Fibroblast of lung (primary cell): ENCODE results near the gene ENPP6. TPM values are rescaled to one million over a fixed set of nuclear protein-coding genes. Genes with fewer than 3 reads are reported as not detected.

ENCODE experiments used
- DNase-seq, 2 donors: peaks; one replicate each; pipeline versions ENCODE4 v3.0.0 to v3.0.0-alpha.2; 2010; ENCODE audit warnings: low read depth in 2 of 2
- H2AFZ ChIP-seq: 2 replicates; pipeline ENCODE4 v1.5.1; 2012; ENCODE audit warnings: low read length, control low read depth, inconsistent platforms
- H3K27ac ChIP-seq: 2 replicates; pipeline ENCODE4 v1.5.1; 2011; ENCODE audit warnings: low read length, control low read depth; ENCODE audit not compliant: insufficient read depth
- H3K27me3 ChIP-seq: 2 replicates; pipeline ENCODE4 v1.5.1; 2011; ENCODE audit warnings: mild to moderate bottlenecking, low read length; ENCODE audit not compliant: control insufficient read depth, insufficient read depth
- H3K36me3 ChIP-seq: 2 replicates; pipeline ENCODE4 v1.5.1; 2011; ENCODE audit warnings: low read length; ENCODE audit not compliant: control insufficient read depth, insufficient read depth
- H3K4me1 ChIP-seq: 2 replicates; pipeline ENCODE4 v1.5.1; 2011; ENCODE audit warnings: low read length; ENCODE audit not compliant: control insufficient read depth, insufficient read depth; ENCODE audit errors: extremely low read depth
- H3K4me2 ChIP-seq: 2 replicates; pipeline ENCODE4 v1.5.1; 2011; ENCODE audit warnings: low read length, control low read depth; ENCODE audit not compliant: insufficient read depth; ENCODE audit errors: extremely low read depth
- H3K4me3 ChIP-seq, 4 experiments: fragments of 200-600 bp in 1 of 4; sonication (generic) in 1 of 4; replicated peaks in 1 of 4; 2 replicates each; pipeline ENCODE4 v1.5.1; 2011 to 2016; ENCODE audit warnings: low read length in 4 of 4, low read depth in 3 of 4, mild to moderate bottlenecking in 3 of 4, control low read depth in 2 of 4, inconsistent platforms in 1 of 4, mixed read lengths in 1 of 4; ENCODE audit not compliant: insufficient read depth in 1 of 4; ENCODE audit errors: control extremely low read depth in 1 of 4
- H3K79me2 ChIP-seq: 2 replicates; pipeline ENCODE4 v1.5.1; 2012; ENCODE audit warnings: mild to moderate bottlenecking, low read length, inconsistent platforms; ENCODE audit not compliant: control insufficient read depth, insufficient read depth
- H3K9ac ChIP-seq: 2 replicates; pipeline ENCODE4 v1.5.1; 2011; ENCODE audit warnings: mild to moderate bottlenecking, low read length, control low read depth; ENCODE audit not compliant: insufficient read depth
- H3K9me3 ChIP-seq: 2 replicates; pipeline ENCODE4 v1.5.1; 2012; ENCODE audit warnings: low read depth, low read length; ENCODE audit not compliant: control insufficient read depth, insufficient read depth
- H4K20me1 ChIP-seq: 2 replicates; pipeline ENCODE4 v1.5.1; 2011; ENCODE audit warnings: low read length; ENCODE audit not compliant: control insufficient read depth, insufficient read depth; ENCODE audit errors: extremely low read depth
- CTCF ChIP-seq, 2 donors: IDR thresholded peaks in 1 of 2; conservative IDR thresholded peaks in 1 of 2; 1 replicate in 1 of 2; 2 replicates in 1 of 2; pipeline ENCODE4 v1.5.1; 2011 to 2012; ENCODE audit warnings: low read length in 2 of 2, control low read depth in 1 of 2, inconsistent platforms in 1 of 2, low read depth in 1 of 2, mild to moderate bottlenecking in 1 of 2
- EZH2 ChIP-seq: IDR thresholded peaks from 2 replicates; pipeline ENCODE4 v1.5.1; 2012; ENCODE audit warnings: low read length, control low read depth, mild to moderate bottlenecking; ENCODE audit errors: missing control alignments
- polyA plus RNA-seq, 2 donors: library from polyadenylated mRNA; depleted of rRNA in 1 of 2; stranded (reverse) in 1 of 2; unstranded in 1 of 2; fragments of >200 nt; gene quantifications; 2 replicates each; pipeline ENCODE4 v1.2.1, GENCODE V29; 2011 to 2012; ENCODE audit warnings: missing spikeins in 1 of 2
- total RNA-seq: library from RNA; depleted of rRNA; stranded (reverse); fragments of >200 nt; gene quantifications from 2 replicates; pipeline ENCODE4 v1.2.1, GENCODE V29; 2014

Gene ENPP6
- total and polyA plus RNA-seq, 2 donors (not counting 1 experiment from before 2014, with no cell fraction given) = 0.17 to 0.33 TPM

DNA sequence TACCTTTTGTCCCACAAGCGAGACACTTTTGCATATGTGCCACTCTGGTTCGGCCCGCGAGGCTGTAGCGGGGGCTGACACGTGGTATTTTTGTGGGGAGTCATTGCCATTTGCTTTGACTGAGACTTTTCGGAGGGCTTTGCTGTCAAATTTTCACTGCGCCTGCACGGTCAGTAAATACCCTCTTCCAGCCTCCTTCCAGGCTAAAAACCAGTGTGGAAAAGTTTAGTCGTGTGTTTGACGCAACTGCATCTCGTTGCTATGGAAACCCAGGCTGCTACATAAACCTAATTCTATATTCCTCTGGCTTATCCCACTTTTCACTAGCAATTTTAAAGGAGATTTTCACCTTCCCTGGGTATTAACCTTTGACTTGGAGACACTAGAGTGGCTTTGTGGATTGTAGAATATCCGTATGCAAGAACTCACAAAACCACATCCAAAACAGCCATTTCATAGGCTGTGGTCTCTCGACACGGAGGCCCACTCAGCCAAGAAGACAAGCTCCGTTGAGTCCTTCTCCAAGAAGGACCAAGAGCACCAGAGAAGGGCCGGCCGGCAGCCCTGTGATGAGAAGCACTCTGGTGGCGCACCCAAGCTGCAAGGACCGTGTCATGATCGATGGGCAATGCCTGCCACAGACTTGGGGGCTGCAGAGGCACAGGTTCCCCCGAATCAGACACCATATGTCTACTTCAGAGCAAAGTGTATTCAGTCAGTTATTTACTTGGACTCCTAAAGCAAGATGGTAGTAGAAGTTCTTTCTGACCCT lies 38.4 kb upstream of the ENPP6 start:
- H3K27me3 ChIP-seq = no peaks in the 10 kb centered on the region

DNA sequence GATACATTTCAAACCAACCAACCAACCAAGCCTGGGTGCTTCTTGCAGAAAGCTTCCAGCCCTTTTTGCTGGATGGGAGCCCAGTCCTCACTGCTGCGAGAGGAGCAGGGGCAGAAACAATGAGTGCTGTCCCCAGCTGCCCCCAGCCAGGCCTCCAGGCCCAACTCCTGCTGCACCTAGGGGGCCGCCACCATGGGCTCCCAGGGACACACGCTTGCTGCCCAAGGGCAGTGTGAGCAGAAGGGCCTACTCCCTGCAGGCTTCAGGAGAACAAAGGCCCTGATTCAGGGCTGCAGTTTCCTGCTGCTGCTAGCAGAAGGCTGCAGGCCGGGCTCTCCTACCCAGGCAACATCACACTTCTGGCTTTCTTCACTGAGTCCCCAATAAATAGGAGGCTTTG lies 37.7 kb upstream of the ENPP6 start:
- TF ChIP-seq CTCF (conservative IDR thresholded peaks at IDR 0.05 in 1 of 2, IDR thresholded peaks at IDR 0.05 in 1 of 2; ENCODE audit: low read depth in 1 of 2, low read length in 2 of 2) (no peak), EZH2 (no peak)
- no peak overlapping the region for H3K4me2 ChIP-seq
- H2AFZ ChIP-seq = no peak overlapping the region
- no peaks in the 10 kb centered on the region for H3K36me3 ChIP-seq
- H3K27ac ChIP-seq = no peak overlapping the region
- no peaks in the 10 kb centered on the region for H3K27me3 ChIP-seq
- no peak overlapping the region for H3K4me3 ChIP-seq
- no peak overlapping the region for H3K9ac ChIP-seq
- DNase-seq = no peak
- H3K9me3 ChIP-seq = no peaks in the 10 kb centered on the region
- H3K4me1 ChIP-seq = no peaks in the 10 kb centered on the region
- no peaks in the 10 kb centered on the region for H4K20me1 ChIP-seq
- H3K79me2 ChIP-seq = no peaks in the 10 kb centered on the region

More for the DNA sequence above, 38.4 kb upstream of the ENPP6 start:
- Histone ChIP-seq H4K20me1 (no peaks in the 10 kb centered on the region), H3K36me3 (no peaks in the 10 kb centered on the region), H3K4me1 (no peaks in the 10 kb centered on the region), H3K4me2 (no peak overlapping the region), H3K79me2 (no peaks in the 10 kb centered on the region), H3K9me3 (no peaks in the 10 kb centered on the region), H2AFZ (no peak overlapping the region), H3K4me3 (no peak overlapping the region), H3K9ac (no peak overlapping the region), H3K27ac (no peak overlapping the region)
- TF ChIP-seq EZH2 = no peak
- TF ChIP-seq CTCF (conservative IDR thresholded peaks at IDR 0.05 in 1 of 2, IDR thresholded peaks at IDR 0.05 in 1 of 2; ENCODE audit: low read depth in 1 of 2, low read length in 2 of 2) = no peak
- no peak for DNase-seq

GRCh38 chr4:184253072-184253420 lies 35.4 kb upstream of the ENPP6 start:
- Histone ChIP-seq H3K9me3 (no peaks in the 10 kb centered on the region), H3K4me2 (no peak overlapping the region), H3K27ac (no peak overlapping the region), H3K79me2 (no peaks in the 10 kb centered on the region), H3K4me1 (no peaks in the 10 kb centered on the region), H3K27me3 (no peaks in the 10 kb centered on the region), H2AFZ (no peak overlapping the region), H3K36me3 (no peaks in the 10 kb centered on the region), H3K4me3 (no peak overlapping the region), H4K20me1 (no peaks in the 10 kb centered on the region), H3K9ac (no peak overlapping the region)
- no peak for DNase-seq
- TF ChIP-seq CTCF (conservative IDR thresholded peaks at IDR 0.05 in 1 of 2, IDR thresholded peaks at IDR 0.05 in 1 of 2; ENCODE audit: low read depth in 1 of 2, low read length in 2 of 2) (no peak), EZH2 (no peak)
